Activated naive CD8-positive, alpha-beta T cell treated with anti-CD3 and anti-CD28 coated beads, Interleukin-2, amount 10 ng/mL, durations not matched to agents 7 days and 5 days (primary cell): Measurements from ENCODE around the gene ZHX3. TPM values are rescaled to one million over a fixed set of nuclear protein-coding genes. Genes with fewer than 3 reads are reported as not detected.
A peak's percentile ranks its signal among the peaks of the same experiment; 100 is the strongest.
"Not testable (repeated sequence)": the region's sequence is repeated elsewhere in the genome, so short reads cannot be mapped to it uniquely, and the experiment has no call there.

Experiments
- ATAC-seq: fragments of 150-1000 bp; cut with Tn5 transposase; one replicate; pipeline ENCODE4 v1.10.0; 2021; ENCODE audit warnings: low read depth, moderate library complexity
- POLR2A ChIA-PET: fragments of 350-600 bp; sonication (Branson Sonifier 250); formaldehyde crosslinking; loops from one replicate; lab custom pipeline; 2021; ENCODE audit warnings: antibody characterized with exemption; lab: Charles Lee
- DNase-seq: peaks from one replicate; pipeline ENCODE4 v3.0.0; 2021
- H3K27ac Mint-ChIP-seq: one replicate; pipeline ENCODE4 v1.8.0; 2022; ENCODE audit warnings: mild to moderate bottlenecking, mixed read lengths
- H3K27me3 Mint-ChIP-seq: one replicate; pipeline ENCODE4 v1.8.0; 2022; ENCODE audit warnings: mild to moderate bottlenecking, moderate library complexity, mixed read lengths
- H3K36me3 Mint-ChIP-seq: one replicate; pipeline ENCODE4 v1.8.0; 2021; ENCODE audit warnings: mild to moderate bottlenecking, mixed read lengths
- H3K4me1 Mint-ChIP-seq: one replicate; pipeline ENCODE4 v1.8.0; 2021; ENCODE audit warnings: mixed read lengths
- H3K4me3 Mint-ChIP-seq: one replicate; pipeline ENCODE4 v1.8.0; 2022; ENCODE audit warnings: mild to moderate bottlenecking, moderate library complexity, mixed read lengths
- H3K9me3 Mint-ChIP-seq: one replicate; pipeline ENCODE4 v1.8.0; 2021; ENCODE audit warnings: mixed read lengths
- microRNA-seq: library from miRNA; unstranded; fragments of <30 nt; microRNA quantifications from one replicate; pipeline ENCODE4 v1.2.0, GENCODE V29; 2022
- total RNA-seq, 2 experiments: library from RNA; stranded (reverse); gene quantifications; one replicate each; pipeline ENCODE4 v1.2.3, GENCODE V29; 2021

The ZHX3 gene
- total RNA-seq, 2 experiments from 2014 or later, result 12.3 to 17.1 TPM

DNA sequence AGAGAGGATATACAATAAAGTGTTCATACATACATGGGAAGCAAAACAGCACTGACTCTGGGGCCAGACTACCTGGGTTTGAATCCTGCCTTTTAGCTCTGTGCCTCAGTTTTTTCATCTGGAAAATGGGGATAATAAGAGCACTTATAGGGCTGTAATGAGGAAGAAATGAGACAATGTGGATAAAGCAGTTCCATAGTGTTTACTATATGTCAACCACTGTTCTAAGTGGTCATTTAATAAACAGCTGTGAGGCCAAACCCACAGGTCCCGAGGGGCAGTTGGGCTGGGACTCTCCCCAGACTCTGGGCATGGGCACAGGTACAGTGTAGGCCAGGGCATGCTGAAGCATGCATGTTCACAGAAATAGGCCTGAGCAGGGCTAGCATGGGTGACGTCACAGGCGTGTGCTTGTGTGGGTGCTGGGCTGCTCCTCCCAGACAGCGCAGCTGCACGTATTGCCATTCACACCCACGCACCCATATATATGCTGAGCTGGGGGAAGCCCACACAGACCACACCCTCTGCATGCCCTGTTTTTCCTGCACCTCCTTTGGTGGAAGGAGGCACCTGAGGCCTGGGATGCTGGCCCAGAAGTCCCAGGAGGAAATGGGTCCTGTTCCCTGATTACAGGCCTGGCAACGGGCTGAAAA, 183.7 kb downstream of the ZHX3 start:
- Mint-ChIP-seq H3K4me1 (peaks cover 25% of the 10 kb centered on the region), H3K4me3 (no peak overlapping the region), H3K27ac (peak overlapping the region; percentile 58), H3K27me3 (no peaks in the 10 kb centered on the region), H3K36me3 (peaks cover 9% of the 10 kb centered on the region), H3K9me3 (no peaks in the 10 kb centered on the region)
- ATAC-seq, result no peak
- no peak for DNase-seq
- POLR2A ChIA-PET, result interaction anchor here (17.2 kb wide), 1 partner anchor 22 kb away, joined by 505 read pairs; no protein-coding TSS in a partner anchor

GRCh38 chr20:41132388-41132775, 185.1 kb downstream of the ZHX3 start:
- not testable (repeated sequence) for H3K4me3 Mint-ChIP-seq, H3K27me3 Mint-ChIP-seq, DNase-seq, ATAC-seq, H3K27ac Mint-ChIP-seq, H3K9me3 Mint-ChIP-seq
- peaks cover 25% of the 10 kb centered on the region for H3K4me1 Mint-ChIP-seq
- peaks cover 14% of the 10 kb centered on the region for H3K36me3 Mint-ChIP-seq
- POLR2A ChIA-PET, result interaction anchor here (0.7 kb wide), 2 partner anchors 9 to 88 kb away, joined by 3 to 6 read pairs; no protein-coding TSS in a partner anchor

DNA sequence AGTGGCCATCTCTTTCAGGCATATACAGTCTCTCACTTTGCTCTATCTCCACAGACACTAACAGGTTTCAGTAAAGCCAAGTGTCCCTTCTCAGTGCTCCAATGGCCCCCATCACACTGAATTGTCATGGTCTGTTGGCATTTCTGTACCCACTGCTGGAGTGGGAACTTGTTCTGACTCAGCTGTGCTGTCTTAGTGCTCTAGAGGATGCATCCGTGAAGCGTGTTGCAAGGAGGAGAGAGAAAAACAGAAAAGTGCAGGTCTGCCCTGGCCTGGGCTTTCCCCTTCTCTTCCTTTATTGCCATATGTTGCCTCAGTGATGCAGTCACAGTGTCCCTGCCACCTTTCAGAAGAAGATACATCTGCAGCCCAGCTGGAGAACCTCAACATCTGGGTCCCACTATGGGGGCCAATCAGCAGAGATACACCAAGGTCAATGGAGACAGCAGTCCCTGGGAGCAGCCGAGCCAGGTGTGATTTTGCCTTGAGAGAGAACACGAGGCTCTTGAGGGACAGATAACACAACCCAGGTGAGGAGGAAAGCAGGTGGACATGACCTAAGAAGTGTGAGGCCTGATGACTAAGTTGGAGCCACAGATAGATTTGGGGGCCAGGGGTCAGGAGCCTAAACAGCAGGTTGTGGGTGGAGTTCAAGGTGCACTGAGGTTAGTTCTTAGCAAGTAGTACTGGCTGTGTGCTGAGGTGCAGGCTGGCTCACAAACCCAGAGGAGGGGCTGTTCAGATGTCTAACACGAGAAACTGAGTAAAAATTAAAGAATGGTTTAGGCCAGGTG, 185.7 kb downstream of the ZHX3 start:
- peaks cover 25% of the 10 kb centered on the region for H3K4me1 Mint-ChIP-seq
- H3K27me3 Mint-ChIP-seq, result no peaks in the 10 kb centered on the region
- ATAC-seq (no peak), DNase-seq (no peak)
- POLR2A ChIA-PET, result no interaction called here
- no peak overlapping the region for H3K4me3 Mint-ChIP-seq
- H3K27ac Mint-ChIP-seq, result peak overlapping the region; percentile 44
- no peaks in the 10 kb centered on the region for H3K9me3 Mint-ChIP-seq
- peaks cover 17% of the 10 kb centered on the region for H3K36me3 Mint-ChIP-seq

Small RNAs within 50 kb of the gene (microRNA-seq; reads per million reads assigned to microRNA genes)
- not detected for gene MIR6871

Other genes with a start within 250 kb of the ZHX3 start
- 100 to 1,000 TPM; 419 to 425 TPM for gene PLCG1, start 180.2 kb downstream of the ZHX3 start, total RNA-seq
- gene LPIN3, start 23.1 kb upstream of the ZHX3 start, total RNA-seq, result 1 to 10 TPM; 2.2 to 2.5 TPM
- gene EMILIN3, start 49.1 kb upstream of the ZHX3 start, total RNA-seq, result not detected